HepG2 (cell line): Measurements from ENCODE around the gene CDCP1.

ENCODE experiments used
- EED ChIP-seq: sonication (generic); formaldehyde crosslinking; IDR thresholded peaks from 2 replicates; pipeline ENCODE4 v1.5.0; 2020; ENCODE audit warnings: mild to moderate bottlenecking, missing genetic modification reagents
- ETV6 ChIP-seq: sonication (generic); formaldehyde crosslinking; conservative IDR thresholded peaks from 2 replicates; pipeline ENCODE4 v1.4.0; 2020; ENCODE audit warnings: missing genetic modification reagents
- GABPA ChIP-seq, 2 experiments: IDR thresholded peaks; 2 replicates each; pipeline ENCODE4 v1.6.1; 2011 to 2016; ENCODE audit warnings: low read depth in 2 of 2, low read length in 1 of 2, missing biosample characterization in 1 of 2, missing genetic modification characterization in 1 of 2
- GABPB1 ChIP-seq: IDR thresholded peaks from 2 replicates; pipeline ENCODE4 v1.6.1; 2016; ENCODE audit warnings: mild to moderate bottlenecking, missing genetic modification reagents, moderate library complexity, missing compliant biosample characterization
- MIER2 ChIP-seq: IDR thresholded peaks from 2 replicates; pipeline ENCODE4 v1.6.1; 2016; ENCODE audit warnings: missing biosample characterization, missing genetic modification reagents
- MTF1 ChIP-seq: sonication (generic); formaldehyde crosslinking; IDR thresholded peaks from 2 replicates; pipeline ENCODE4 v1.5.0; 2020; ENCODE audit warnings: missing genetic modification reagents
- NR2F6 ChIP-seq, 2 experiments: IDR thresholded peaks; 2 replicates each; pipeline ENCODE4 v1.6.1; 2016; ENCODE audit warnings: antibody characterized with exemption in 1 of 2, mild to moderate bottlenecking in 1 of 2
- PBX3 ChIP-seq: sonication (generic); formaldehyde crosslinking; IDR thresholded peaks from 2 replicates; pipeline ENCODE4 v1.8.1; 2023; ENCODE audit warnings: missing genetic modification reagents, inconsistent platforms, borderline replicate concordance
- PHF20 ChIP-seq: sonication (generic); formaldehyde crosslinking; IDR thresholded peaks from 2 replicates; pipeline ENCODE4 v1.5.0; 2020; ENCODE audit warnings: mild to moderate bottlenecking, missing genetic modification reagents
- PLRG1 ChIP-seq: fragments of 450-650 bp; conservative IDR thresholded peaks from 2 replicates; pipeline ENCODE4 v1.6.1; 2016
- RBM39 ChIP-seq: fragments of 200-400 bp; formaldehyde crosslinking; IDR thresholded peaks from one replicate; pipeline ENCODE4 v1.6.1; 2018; ENCODE audit warnings: antibody characterized with exemption, mild to moderate bottlenecking, low read depth, low read length; ENCODE audit not compliant: poor library complexity, severe bottlenecking
- ZNF224 ChIP-seq: sonication (generic); formaldehyde crosslinking; IDR thresholded peaks from 2 replicates; pipeline ENCODE4 v1.5.0; 2020; ENCODE audit warnings: mild to moderate bottlenecking, missing genetic modification reagents
- TF ChIP-seq, protein P1 (sequence below): sonication (generic); formaldehyde crosslinking; IDR thresholded peaks from 2 replicates; pipeline ENCODE4 v1.5.0; 2020; ENCODE audit warnings: mild to moderate bottlenecking, missing genetic modification reagents, moderate library complexity
- TF ChIP-seq, protein P2 (sequence below): sonication (generic); formaldehyde crosslinking; IDR thresholded peaks from 2 replicates; pipeline ENCODE4 v1.4.0; 2020; ENCODE audit warnings: low read depth, missing genetic modification reagents

- no peak for TF ChIP-seq EED (CRISPR knock-in tag)
- no peak for TF ChIP-seq MIER2 (CRISPR knock-in tag)
- TF ChIP-seq, protein P1, sequence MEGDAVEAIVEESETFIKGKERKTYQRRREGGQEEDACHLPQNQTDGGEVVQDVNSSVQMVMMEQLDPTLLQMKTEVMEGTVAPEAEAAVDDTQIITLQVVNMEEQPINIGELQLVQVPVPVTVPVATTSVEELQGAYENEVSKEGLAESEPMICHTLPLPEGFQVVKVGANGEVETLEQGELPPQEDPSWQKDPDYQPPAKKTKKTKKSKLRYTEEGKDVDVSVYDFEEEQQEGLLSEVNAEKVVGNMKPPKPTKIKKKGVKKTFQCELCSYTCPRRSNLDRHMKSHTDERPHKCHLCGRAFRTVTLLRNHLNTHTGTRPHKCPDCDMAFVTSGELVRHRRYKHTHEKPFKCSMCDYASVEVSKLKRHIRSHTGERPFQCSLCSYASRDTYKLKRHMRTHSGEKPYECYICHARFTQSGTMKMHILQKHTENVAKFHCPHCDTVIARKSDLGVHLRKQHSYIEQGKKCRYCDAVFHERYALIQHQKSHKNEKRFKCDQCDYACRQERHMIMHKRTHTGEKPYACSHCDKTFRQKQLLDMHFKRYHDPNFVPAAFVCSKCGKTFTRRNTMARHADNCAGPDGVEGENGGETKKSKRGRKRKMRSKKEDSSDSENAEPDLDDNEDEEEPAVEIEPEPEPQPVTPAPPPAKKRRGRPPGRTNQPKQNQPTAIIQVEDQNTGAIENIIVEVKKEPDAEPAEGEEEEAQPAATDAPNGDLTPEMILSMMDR (CRISPR knock-in tag), result no peak
- TF ChIP-seq ZNF224 (CRISPR knock-in tag), result no peak
- TF ChIP-seq MTF1 (CRISPR knock-in tag), result no peak
- no peak for TF ChIP-seq GABPB1 (CRISPR knock-in tag)
- no peak for TF ChIP-seq PHF20 (CRISPR knock-in tag)
- no peak for TF ChIP-seq ETV6 (CRISPR knock-in tag)
- no peak for TF ChIP-seq PBX3 (CRISPR knock-in tag)
- no peak for TF ChIP-seq PLRG1
- TF ChIP-seq RBM39, result no peak
- TF ChIP-seq GABPA (IDR thresholded peaks at IDR 0.05; ENCODE audit: low read depth, low read length), result no peak
- TF ChIP-seq GABPA (CRISPR knock-in tag; IDR thresholded peaks at IDR 0.05; ENCODE audit: low read depth), result no peak
- no peak for TF ChIP-seq NR2F6 (IDR thresholded peaks at IDR 0.05)
- no peak for TF ChIP-seq NR2F6 (CRISPR knock-in tag; IDR thresholded peaks at IDR 0.05)
- TF ChIP-seq, protein P2, sequence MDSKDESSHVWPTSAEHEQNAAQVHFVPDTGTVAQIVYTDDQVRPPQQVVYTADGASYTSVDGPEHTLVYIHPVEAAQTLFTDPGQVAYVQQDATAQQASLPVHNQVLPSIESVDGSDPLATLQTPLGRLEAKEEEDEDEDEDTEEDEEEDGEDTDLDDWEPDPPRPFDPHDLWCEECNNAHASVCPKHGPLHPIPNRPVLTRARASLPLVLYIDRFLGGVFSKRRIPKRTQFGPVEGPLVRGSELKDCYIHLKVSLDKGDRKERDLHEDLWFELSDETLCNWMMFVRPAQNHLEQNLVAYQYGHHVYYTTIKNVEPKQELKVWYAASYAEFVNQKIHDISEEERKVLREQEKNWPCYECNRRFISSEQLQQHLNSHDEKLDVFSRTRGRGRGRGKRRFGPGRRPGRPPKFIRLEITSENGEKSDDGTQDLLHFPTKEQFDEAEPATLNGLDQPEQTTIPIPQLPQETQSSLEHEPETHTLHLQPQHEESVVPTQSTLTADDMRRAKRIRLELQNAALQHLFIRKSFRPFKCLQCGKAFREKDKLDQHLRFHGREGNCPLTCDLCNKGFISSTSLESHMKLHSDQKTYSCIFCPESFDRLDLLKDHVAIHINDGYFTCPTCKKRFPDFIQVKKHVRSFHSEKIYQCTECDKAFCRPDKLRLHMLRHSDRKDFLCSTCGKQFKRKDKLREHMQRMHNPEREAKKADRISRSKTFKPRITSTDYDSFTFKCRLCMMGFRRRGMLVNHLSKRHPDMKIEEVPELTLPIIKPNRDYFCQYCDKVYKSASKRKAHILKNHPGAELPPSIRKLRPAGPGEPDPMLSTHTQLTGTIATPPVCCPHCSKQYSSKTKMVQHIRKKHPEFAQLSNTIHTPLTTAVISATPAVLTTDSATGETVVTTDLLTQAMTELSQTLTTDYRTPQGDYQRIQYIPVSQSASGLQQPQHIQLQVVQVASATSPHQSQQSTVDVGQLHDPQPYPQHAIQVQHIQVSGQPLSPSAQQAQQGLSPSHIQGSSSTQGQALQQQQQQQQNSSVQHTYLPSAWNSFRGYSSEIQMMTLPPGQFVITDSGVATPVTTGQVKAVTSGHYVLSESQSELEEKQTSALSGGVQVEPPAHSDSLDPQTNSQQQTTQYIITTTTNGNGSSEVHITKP (CRISPR knock-in tag), result no peak
These were observed 53.8 kb downstream of the CDCP1 start for GRCh38 chr3:45092132-45093031.
